Colonic mucosa (tissue), 4 donors: ENCODE measurements around the gene WWOX. TPM values are rescaled to one million over a fixed set of nuclear protein-coding genes. Genes with fewer than 3 reads are reported as not detected.

ENCODE experiments used
- DNase-seq: peaks from one replicate; pipeline ENCODE4 v3.0.0-alpha.2; 2020
- H3K27ac ChIP-seq: fragments of 200-600 bp; one replicate; pipeline ENCODE4 v1.8.0; 2021
- H3K27me3 ChIP-seq: fragments of 200-600 bp; one replicate; pipeline ENCODE4 v1.8.0; 2021
- H3K36me3 ChIP-seq: fragments of 200-600 bp; one replicate; pipeline ENCODE4 v1.8.0; 2021
- H3K4me1 ChIP-seq: fragments of 200-600 bp; one replicate; pipeline ENCODE4 v1.8.0; 2021; ENCODE audit warnings: mild to moderate bottlenecking
- H3K4me3 ChIP-seq: fragments of 200-600 bp; one replicate; pipeline ENCODE4 v1.8.0; 2021
- H3K9ac ChIP-seq, 2 donors: one replicate each; pipeline ENCODE4 v1.7.0; 2013; ENCODE audit warnings: control low read depth in 2 of 2, low read depth in 2 of 2, low read length in 2 of 2
- H3K9me3 ChIP-seq: fragments of 200-600 bp; one replicate; pipeline ENCODE4 v1.8.0; 2021
- CTCF ChIP-seq: fragments of 200-600 bp; IDR thresholded peaks from one replicate; pipeline ENCODE4 v1.8.0; 2022; ENCODE audit warnings: antibody characterized with exemption, mild to moderate bottlenecking
- intact Hi-C: fragments of 100-400 bp; cut with DNase I; formaldehyde crosslinking; loops from one replicate; pipeline ENCODE4 v1.14.1; 2022
- total RNA-seq, 2 donors: library from RNA; stranded (reverse); fragmentation: NEBNext Ultra II Directional in 1 of 2; extraction: Animal tissue kit (Norgen Biotek cat#: 25700) in 1 of 2; gene quantifications; one replicate each; pipeline ENCODE4 v1.2.1, GENCODE V29; 2021
- donor health status: healthy.
- donor health status: DM: no; HTN: no; CAD: no.
- donor health status: DM: no; HTN: no; CAD: no.

The WWOX gene
- total RNA-seq, 2 donors from 2014 or later = 7.2 to 11.0 TPM

- DNase-seq = peak; percentile 27
- H3K27ac ChIP-seq = no peak overlapping the region
- no peaks in the 10 kb centered on the region for H3K9me3 ChIP-seq
- H3K36me3 ChIP-seq = no peaks in the 10 kb centered on the region
- no peak overlapping the region for H3K9ac ChIP-seq
- TF ChIP-seq CTCF = no peak
- intact Hi-C loops = no loop called here
- H3K27me3 ChIP-seq = no peaks in the 10 kb centered on the region
- no peaks in the 10 kb centered on the region for H3K4me1 ChIP-seq
- H3K4me3 ChIP-seq = no peak overlapping the region
These were observed 193.5 kb downstream of the WWOX start for GRCh38 chr16:78292844-78293380.

- no peak overlapping the region for H3K9ac ChIP-seq
- no peak for DNase-seq
- no peaks in the 10 kb centered on the region for H3K4me1 ChIP-seq
- no peak overlapping the region for H3K4me3 ChIP-seq
- H3K9me3 ChIP-seq = no peaks in the 10 kb centered on the region
- TF ChIP-seq CTCF = no peak
- H3K36me3 ChIP-seq = no peaks in the 10 kb centered on the region
- intact Hi-C loops = no loop called here
- H3K27me3 ChIP-seq = no peaks in the 10 kb centered on the region
- H3K27ac ChIP-seq = no peak overlapping the region
These were observed 195.2 kb downstream of the WWOX start for GRCh38 chr16:78294538-78295225.

- no peak overlapping the region for H3K9ac ChIP-seq
- intact Hi-C loops = no loop called here
- DNase-seq = peak; percentile 29
These were observed 197.7 kb downstream of the WWOX start for GRCh38 chr16:78297066-78297666.

GRCh38 chr16:78298986-78299385 is 199.5 kb downstream of the WWOX start:
- intact Hi-C loops = no loop called here
- Histone ChIP-seq H3K4me1 (no peaks in the 10 kb centered on the region), H3K27me3 (no peaks in the 10 kb centered on the region), H3K9me3 (no peaks in the 10 kb centered on the region), H3K9ac (no peak overlapping the region), H3K36me3 (no peaks in the 10 kb centered on the region), H3K4me3 (no peak overlapping the region), H3K27ac (no peak overlapping the region)
- DNase-seq = no peak
- TF ChIP-seq CTCF = no peak

More at GRCh38 chr16:78297066-78297666, 197.7 kb downstream of the WWOX start:
- no peaks in the 10 kb centered on the region for H3K36me3 ChIP-seq
- H3K4me1 ChIP-seq = no peaks in the 10 kb centered on the region
- TF ChIP-seq CTCF = no peak
- no peak overlapping the region for H3K27ac ChIP-seq
- H3K4me3 ChIP-seq = no peak overlapping the region
- H3K27me3 ChIP-seq = no peaks in the 10 kb centered on the region
- no peaks in the 10 kb centered on the region for H3K9me3 ChIP-seq

GRCh38 chr16:78300469-78300868 is 201.0 kb downstream of the WWOX start:
- intact Hi-C loops = no loop called here
- Histone ChIP-seq H3K4me3 (no peak overlapping the region), H3K27me3 (no peaks in the 10 kb centered on the region), H3K4me1 (no peaks in the 10 kb centered on the region), H3K9ac (no peak overlapping the region), H3K27ac (no peak overlapping the region), H3K36me3 (no peaks in the 10 kb centered on the region), H3K9me3 (no peaks in the 10 kb centered on the region)
- DNase-seq = no peak
- TF ChIP-seq CTCF = no peak
